Adrenal gland (tissue), 5 donors: ENCODE results near the gene SH3RF2.

Experiments used
- POLR2A ChIP-seq, 2 donors: fragments of 450-650 bp; IDR thresholded peaks; one replicate each; pipeline ENCODE4 v1.6.1; 2017; ENCODE audit warnings: antibody characterized with exemption in 2 of 2, mild to moderate bottlenecking in 2 of 2, moderate library complexity in 1 of 2
- TF ChIP-seq, protein P1 (sequence below), 6 experiments: fragments of 450-650 bp in 4 of 6; fragments of 200-600 bp in 2 of 6; sonication (generic) in 1 of 6; IDR thresholded peaks; 1 replicate in 5 of 6; 2 replicates in 1 of 6; pipeline versions ENCODE4 v1.5.1 to v1.8.0; 2016 to 2021; ENCODE audit warnings: antibody characterized with exemption in 6 of 6, mild to moderate bottlenecking in 2 of 6, moderate library complexity in 1 of 6
- donor health status: DM: no; HTN: no; CAD: no.

DNA sequence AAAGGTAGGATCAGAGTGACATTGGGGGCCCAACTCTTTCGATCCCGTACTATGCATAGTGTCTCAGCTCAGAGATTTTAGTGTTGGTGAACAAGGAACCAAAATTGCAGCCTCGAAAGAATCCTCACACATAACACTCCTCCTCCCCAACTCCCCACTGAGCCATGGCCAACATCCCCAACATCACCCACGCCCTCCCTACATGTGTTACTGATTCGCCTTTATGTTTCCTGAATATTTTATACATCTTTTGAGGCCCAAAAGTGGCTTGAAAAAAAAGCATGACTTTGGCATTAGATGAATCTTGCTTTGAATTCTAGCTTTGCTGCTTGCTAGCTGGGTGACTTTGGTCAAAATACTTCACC is 123.8 kb downstream of the SH3RF2 start:
- TF ChIP-seq, protein P1, sequence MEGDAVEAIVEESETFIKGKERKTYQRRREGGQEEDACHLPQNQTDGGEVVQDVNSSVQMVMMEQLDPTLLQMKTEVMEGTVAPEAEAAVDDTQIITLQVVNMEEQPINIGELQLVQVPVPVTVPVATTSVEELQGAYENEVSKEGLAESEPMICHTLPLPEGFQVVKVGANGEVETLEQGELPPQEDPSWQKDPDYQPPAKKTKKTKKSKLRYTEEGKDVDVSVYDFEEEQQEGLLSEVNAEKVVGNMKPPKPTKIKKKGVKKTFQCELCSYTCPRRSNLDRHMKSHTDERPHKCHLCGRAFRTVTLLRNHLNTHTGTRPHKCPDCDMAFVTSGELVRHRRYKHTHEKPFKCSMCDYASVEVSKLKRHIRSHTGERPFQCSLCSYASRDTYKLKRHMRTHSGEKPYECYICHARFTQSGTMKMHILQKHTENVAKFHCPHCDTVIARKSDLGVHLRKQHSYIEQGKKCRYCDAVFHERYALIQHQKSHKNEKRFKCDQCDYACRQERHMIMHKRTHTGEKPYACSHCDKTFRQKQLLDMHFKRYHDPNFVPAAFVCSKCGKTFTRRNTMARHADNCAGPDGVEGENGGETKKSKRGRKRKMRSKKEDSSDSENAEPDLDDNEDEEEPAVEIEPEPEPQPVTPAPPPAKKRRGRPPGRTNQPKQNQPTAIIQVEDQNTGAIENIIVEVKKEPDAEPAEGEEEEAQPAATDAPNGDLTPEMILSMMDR (IDR thresholded peaks at IDR 0.05) = no peak
- TF ChIP-seq POLR2A (IDR thresholded peaks at IDR 0.05) = no peak
